ENCODE results near the gene NAXD.

NAXD gene

GRCh38 chr13:110635405-110636002, 20.2 kb downstream of the NAXD start:
- H3K4me3 ChIP-seq (ENCODE audit: control insufficient read depth, low read depth, low read length) = no peak overlapping the region
- TF ChIP-seq CTCF (conservative IDR thresholded peaks at IDR 0.05; ENCODE audit: control insufficient read depth, insufficient read depth, low read depth, low read length) = no peak
- DNase-seq (ENCODE audit: low read depth) = no peak

DNA sequence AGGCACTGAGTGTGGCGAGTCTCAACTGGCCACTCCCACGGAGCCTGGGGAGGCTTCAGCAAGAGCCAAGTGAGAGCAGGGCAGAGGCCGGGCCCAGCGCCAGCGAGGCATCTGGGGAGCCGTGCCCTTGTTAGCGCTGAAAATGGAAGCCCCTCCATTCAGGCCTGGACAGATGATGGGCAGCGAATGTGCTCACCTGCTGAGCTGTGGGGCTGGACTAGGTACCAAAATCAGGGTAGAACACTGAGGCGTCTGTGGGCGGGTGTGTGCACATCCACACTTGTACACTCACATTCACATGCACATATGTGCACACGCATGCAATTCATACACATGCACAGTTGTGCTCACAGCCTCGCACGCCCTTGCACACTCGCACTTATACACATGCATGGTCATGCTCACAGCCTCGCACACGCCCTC, 20.7 kb downstream of the NAXD start:
- no peak overlapping the region for H3K4me3 ChIP-seq (ENCODE audit: control insufficient read depth, low read depth, low read length)
- DNase-seq (ENCODE audit: low read depth) = no peak
- TF ChIP-seq CTCF (conservative IDR thresholded peaks at IDR 0.05; ENCODE audit: control insufficient read depth, insufficient read depth, low read depth, low read length) = no peak

DNA sequence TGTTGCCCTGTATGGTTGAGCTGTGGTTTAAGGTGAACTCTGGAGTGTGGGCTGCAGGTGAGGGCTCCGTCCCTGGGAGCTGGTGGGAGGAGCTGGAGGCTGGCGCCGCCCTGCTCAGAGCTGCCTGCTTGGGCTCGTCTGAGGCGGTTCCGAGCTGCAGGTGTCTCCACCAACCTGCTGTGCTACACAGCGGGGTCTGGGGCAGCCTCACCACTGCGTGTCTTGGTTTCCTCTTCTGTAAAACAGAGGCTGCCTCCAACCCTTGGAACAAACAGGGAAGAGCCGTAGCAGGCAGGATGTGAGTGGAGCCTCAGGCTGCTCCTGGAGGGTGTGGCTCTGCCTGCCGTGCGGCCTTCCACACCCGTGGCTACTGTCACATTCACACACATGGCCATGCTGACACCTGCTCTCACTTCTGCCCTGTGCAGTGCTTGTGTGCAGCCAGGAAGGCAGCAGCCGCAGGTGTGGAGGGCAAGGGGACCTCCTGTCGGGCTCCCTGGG, 21.4 kb downstream of the NAXD start:
- no peak for DNase-seq (ENCODE audit: low read depth)
- no peak overlapping the region for H3K4me3 ChIP-seq (ENCODE audit: control insufficient read depth, low read depth, low read length)
- TF ChIP-seq CTCF (conservative IDR thresholded peaks at IDR 0.05; ENCODE audit: control insufficient read depth, insufficient read depth, low read depth, low read length) = no peak

DNA sequence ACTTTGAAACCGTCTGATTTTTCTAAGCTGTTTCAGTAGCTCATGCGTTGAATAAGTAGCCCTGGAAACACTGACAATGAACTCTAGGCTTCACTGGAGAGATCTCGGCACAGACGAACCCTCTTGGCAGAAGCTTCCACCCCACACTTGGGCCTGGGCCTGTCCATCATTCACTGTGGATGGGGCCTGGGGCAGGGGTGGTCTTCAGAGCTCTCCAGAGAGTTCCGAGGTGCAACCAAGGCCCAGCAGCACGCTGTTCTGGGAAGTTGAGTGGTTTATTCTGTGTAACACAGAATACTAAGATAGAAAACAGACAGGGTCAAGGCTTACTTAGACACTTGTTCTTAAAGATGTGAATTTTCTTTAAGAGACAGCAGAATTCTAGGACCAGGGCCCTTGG, 21.9 kb downstream of the NAXD start:
- TF ChIP-seq CTCF (conservative IDR thresholded peaks at IDR 0.05; ENCODE audit: control insufficient read depth, insufficient read depth, low read depth, low read length) = no peak
- DNase-seq (ENCODE audit: low read depth) = no peak
- no peak overlapping the region for H3K4me3 ChIP-seq (ENCODE audit: control insufficient read depth, low read depth, low read length)

- no peak for TF ChIP-seq CTCF (conservative IDR thresholded peaks at IDR 0.05; ENCODE audit: control insufficient read depth, insufficient read depth, low read depth, low read length)
Measured at GRCh38 chr13:110637747-110638146, 22.4 kb downstream of the NAXD start.

GRCh38 chr13:110638257-110638656, 22.9 kb downstream of the NAXD start:
- no peak overlapping the region for H3K4me3 ChIP-seq (ENCODE audit: control insufficient read depth, low read depth, low read length)

More at GRCh38 chr13:110637747-110638146, 22.4 kb downstream of the NAXD start:
- DNase-seq (ENCODE audit: low read depth) = no peak
- no peak overlapping the region for H3K4me3 ChIP-seq (ENCODE audit: control insufficient read depth, low read depth, low read length)

More at GRCh38 chr13:110638257-110638656, 22.9 kb downstream of the NAXD start:
- TF ChIP-seq CTCF (conservative IDR thresholded peaks at IDR 0.05; ENCODE audit: control insufficient read depth, insufficient read depth, low read depth, low read length) = no peak
- no peak for DNase-seq (ENCODE audit: low read depth)
